ENCODE data around the gene IFNAR2. TPM values are rescaled to one million over a fixed set of nuclear protein-coding genes. Genes with fewer than 3 reads are reported as not detected.
"Not testable (repeated sequence)": the region's sequence is repeated elsewhere in the genome, so short reads cannot be mapped to it uniquely, and the experiment has no call there.

Gene IFNAR2
- total RNA-seq, 4 donors from 2014 or later: 5.3 to 14.6 (median 10.4) TPM

DNA sequence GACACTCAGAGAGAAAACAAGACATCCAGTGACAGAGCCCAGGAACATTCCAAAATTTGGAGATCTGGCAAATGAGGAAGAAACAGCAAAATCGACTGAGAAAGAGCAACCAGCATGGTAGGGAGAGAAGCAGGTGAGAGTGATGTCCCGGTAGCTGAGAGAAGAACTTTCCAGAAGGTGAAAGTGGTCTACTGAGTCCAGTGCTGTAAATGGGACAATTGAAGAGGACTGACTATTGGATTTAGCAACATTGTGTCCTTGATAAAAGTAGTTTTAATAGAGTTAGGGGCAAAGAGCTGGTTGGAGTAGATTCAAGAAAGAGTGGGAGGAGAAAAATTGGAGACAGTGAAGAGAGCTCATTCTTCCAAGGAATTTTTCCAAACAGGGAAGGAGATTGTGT lies 21.4 kb downstream of the IFNAR2 start:
- Histone ChIP-seq H3K4me3 (no peak overlapping the region), H3K27ac (replicated peaks in 1 of 4) (no peak overlapping the region), H3K9me3 (no peaks in the 10 kb centered on the region), H3K36me3 (peaks cover 31 to 100% (median 95%) of the 10 kb centered on the region in 4 donors), H3K4me1 (peaks cover 0 to 4% (median 0%) of the 10 kb centered on the region in 4 donors), H3K27me3 (no peaks in the 10 kb centered on the region)
- TF ChIP-seq POLR2AphosphoS5 (IDR thresholded peaks at IDR 0.05): no peak
- TF ChIP-seq, protein P1, sequence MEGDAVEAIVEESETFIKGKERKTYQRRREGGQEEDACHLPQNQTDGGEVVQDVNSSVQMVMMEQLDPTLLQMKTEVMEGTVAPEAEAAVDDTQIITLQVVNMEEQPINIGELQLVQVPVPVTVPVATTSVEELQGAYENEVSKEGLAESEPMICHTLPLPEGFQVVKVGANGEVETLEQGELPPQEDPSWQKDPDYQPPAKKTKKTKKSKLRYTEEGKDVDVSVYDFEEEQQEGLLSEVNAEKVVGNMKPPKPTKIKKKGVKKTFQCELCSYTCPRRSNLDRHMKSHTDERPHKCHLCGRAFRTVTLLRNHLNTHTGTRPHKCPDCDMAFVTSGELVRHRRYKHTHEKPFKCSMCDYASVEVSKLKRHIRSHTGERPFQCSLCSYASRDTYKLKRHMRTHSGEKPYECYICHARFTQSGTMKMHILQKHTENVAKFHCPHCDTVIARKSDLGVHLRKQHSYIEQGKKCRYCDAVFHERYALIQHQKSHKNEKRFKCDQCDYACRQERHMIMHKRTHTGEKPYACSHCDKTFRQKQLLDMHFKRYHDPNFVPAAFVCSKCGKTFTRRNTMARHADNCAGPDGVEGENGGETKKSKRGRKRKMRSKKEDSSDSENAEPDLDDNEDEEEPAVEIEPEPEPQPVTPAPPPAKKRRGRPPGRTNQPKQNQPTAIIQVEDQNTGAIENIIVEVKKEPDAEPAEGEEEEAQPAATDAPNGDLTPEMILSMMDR (IDR thresholded peaks at IDR 0.05): no peak
- TF ChIP-seq POLR2A (IDR thresholded peaks at IDR 0.05; ENCODE audit: low read depth): no peak
- TF ChIP-seq EP300 (IDR thresholded peaks at IDR 0.05): no peak
- no peak for DNase-seq (ENCODE audit: extremely low spot score)
- intact Hi-C loops (cut with DNase I): no loop called here
- 84% methylated on average over 2 of the region's 2 CpGs for WGBS

GRCh38 chr21:33253382-33253781 lies 23.6 kb downstream of the IFNAR2 start:
- H3K9me3 ChIP-seq; intact Hi-C loops (cut with DNase I); H3K27me3 ChIP-seq; H3K27ac ChIP-seq (replicated peaks in 1 of 4); H3K4me3 ChIP-seq; DNase-seq (ENCODE audit: extremely low spot score); H3K4me1 ChIP-seq: not testable (repeated sequence)
- 95% methylated on average over 6 of the region's 6 CpGs for WGBS
- peaks cover 33 to 100% (median 93%) of the 10 kb centered on the region in 4 donors for H3K36me3 ChIP-seq

DNA sequence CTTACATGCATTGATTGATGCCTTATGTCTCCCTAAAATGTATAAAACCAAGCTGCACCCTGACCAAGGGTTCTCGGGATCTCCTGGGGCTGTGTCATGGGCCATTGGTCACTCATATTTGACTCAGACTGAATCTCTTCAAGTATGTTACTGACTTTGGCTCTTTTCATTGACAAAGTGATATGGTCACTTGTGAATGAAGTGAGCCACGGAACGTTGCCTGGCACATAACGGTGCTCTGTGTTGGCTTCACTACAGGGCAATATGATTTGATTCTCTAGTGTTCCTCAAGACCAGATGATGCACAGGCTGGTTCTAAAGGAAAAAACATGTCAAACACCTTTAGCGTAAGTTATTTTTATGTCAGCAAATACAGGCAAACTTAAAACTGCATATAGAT lies 25.0 kb downstream of the IFNAR2 start:
- H3K9me3 ChIP-seq: peaks cover 0 to 6% (median 0%) of the 10 kb centered on the region in 4 donors
- no peak for DNase-seq (ENCODE audit: extremely low spot score)
- H3K27ac ChIP-seq (replicated peaks in 1 of 4): no peak overlapping the region
- TF ChIP-seq, protein P1 (IDR thresholded peaks at IDR 0.05): no peak
- TF ChIP-seq POLR2A (IDR thresholded peaks at IDR 0.05; ENCODE audit: low read depth) (no peak), POLR2AphosphoS5 (IDR thresholded peaks at IDR 0.05) (no peak), EP300 (IDR thresholded peaks at IDR 0.05) (no peak)
- H3K27me3 ChIP-seq: no peaks in the 10 kb centered on the region
- H3K4me3 ChIP-seq: no peak overlapping the region
- intact Hi-C loops (cut with DNase I): no loop called here
- H3K4me1 ChIP-seq: peaks cover 0 to 4% (median 0%) of the 10 kb centered on the region in 4 donors
- peaks cover 23 to 99% (median 84%) of the 10 kb centered on the region in 4 donors for H3K36me3 ChIP-seq
- WGBS: 90% methylated on average over 5 of the region's 5 CpGs

GRCh38 chr21:33255404-33255803 lies 25.7 kb downstream of the IFNAR2 start:
- WGBS: 33% methylated on average over 1 of the region's 1 CpG
- H3K27me3 ChIP-seq: no peaks in the 10 kb centered on the region
- no peak for DNase-seq (ENCODE audit: extremely low spot score)
- no peak overlapping the region for H3K4me3 ChIP-seq
- H3K36me3 ChIP-seq: peaks cover 19 to 94% (median 79%) of the 10 kb centered on the region in 4 donors
- H3K27ac ChIP-seq (replicated peaks in 1 of 4): no peak overlapping the region
- TF ChIP-seq EP300 (IDR thresholded peaks at IDR 0.05) (no peak), POLR2AphosphoS5 (IDR thresholded peaks at IDR 0.05) (no peak), POLR2A (IDR thresholded peaks at IDR 0.05; ENCODE audit: low read depth) (no peak)
- TF ChIP-seq, protein P1 (IDR thresholded peaks at IDR 0.05): no peak
- intact Hi-C loops (cut with DNase I): no loop called here
- H3K4me1 ChIP-seq: peaks cover 0 to 4% (median 0%) of the 10 kb centered on the region in 4 donors
- peaks cover 0 to 6% (median 0%) of the 10 kb centered on the region in 4 donors for H3K9me3 ChIP-seq

DNA sequence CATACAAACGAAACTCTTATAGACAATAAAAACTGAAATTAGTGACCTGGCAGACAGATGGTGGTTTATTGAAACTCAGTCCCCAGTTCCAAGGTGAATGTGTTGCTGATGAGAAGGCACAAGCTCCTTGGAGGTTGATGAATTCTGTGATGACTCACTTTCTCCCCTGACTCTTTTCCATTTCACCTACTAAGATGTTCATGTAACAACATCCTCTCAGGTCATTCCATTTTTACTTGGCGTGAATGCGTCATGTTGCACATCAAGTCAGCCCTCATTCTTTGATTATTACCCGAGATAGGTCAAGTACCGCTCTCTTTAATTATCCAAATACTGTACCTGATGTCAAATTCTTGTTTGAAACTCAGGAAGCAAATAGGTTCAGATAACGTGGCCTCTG lies 26.3 kb downstream of the IFNAR2 start:
- intact Hi-C loops (cut with DNase I): no loop called here

More for the DNA sequence above, 26.3 kb downstream of the IFNAR2 start:
- Histone ChIP-seq H3K36me3 (peaks cover 19 to 88% (median 75%) of the 10 kb centered on the region in 4 donors), H3K27me3 (no peaks in the 10 kb centered on the region), H3K4me1 (peaks cover 0 to 4% (median 0%) of the 10 kb centered on the region in 4 donors), H3K27ac (replicated peaks in 1 of 4) (no peak overlapping the region), H3K4me3 (no peak overlapping the region), H3K9me3 (peaks cover 0 to 6% (median 0%) of the 10 kb centered on the region in 4 donors)
- TF ChIP-seq EP300 (IDR thresholded peaks at IDR 0.05): no peak
- TF ChIP-seq, protein P1 (IDR thresholded peaks at IDR 0.05): no peak
- TF ChIP-seq POLR2A (IDR thresholded peaks at IDR 0.05; ENCODE audit: low read depth): no peak
- no peak for TF ChIP-seq POLR2AphosphoS5 (IDR thresholded peaks at IDR 0.05)
- 89% methylated on average over 6 of the region's 6 CpGs for WGBS
- no peak for DNase-seq (ENCODE audit: extremely low spot score)
